ENCODE results near the gene ZNF285.
"Not testable (repeated sequence)": the region's sequence is repeated elsewhere in the genome, so short reads cannot be mapped to it uniquely, and the experiment has no call there.

ZNF285 gene

GRCh38 chr19:44401139-44402115 lies at the start of gene ZNF285:
ZNF285 (minus strand) TSS chr19:44401608; CDS start chr19:44397213, 4,395 bp downstream.
- no peak for DNase-seq

GRCh38 chr19:44447916-44448674 lies 46.7 kb upstream of the ZNF285 start, which contains the start of gene ZNF229:
ZNF229 (minus strand) TSS chr19:44448472; CDS start chr19:44442847, 5,625 bp downstream.
- DNase-seq: peak; percentile 99

GRCh38 chr19:44438441-44438840 lies 37.0 kb upstream of the ZNF285 start:
- no peak for DNase-seq

GRCh38 chr19:44435441-44435840 lies 34.0 kb upstream of the ZNF285 start:
- no peak for DNase-seq

GRCh38 chr19:44430956-44431355 lies 29.5 kb upstream of the ZNF285 start:
- DNase-seq: no peak

GRCh38 chr19:44415553-44415952 lies 14.1 kb upstream of the ZNF285 start:
- DNase-seq: not testable (repeated sequence)

GRCh38 chr19:44389268-44389667 lies 12.1 kb downstream of the ZNF285 start:
- DNase-seq: not testable (repeated sequence)

- no peak for DNase-seq
These were observed 26.6 kb downstream of the ZNF285 start for GRCh38 chr19:44374789-44375188.

- no peak for DNase-seq
These were observed 29.5 kb downstream of the ZNF285 start for GRCh38 chr19:44371815-44372480.

GRCh38 chr19:44367024-44367423 lies 34.4 kb downstream of the ZNF285 start:
- no peak for DNase-seq

- peak; percentile 97 for DNase-seq
These were observed 44.9 kb downstream of the ZNF285 start, which contains the start of gene ZNF112 for GRCh38 chr19:44356383-44357111. ZNF112 (minus strand) TSS chr19:44356680; CDS start chr19:44340539, 16,141 bp downstream.

- no peak for DNase-seq
These were observed 54.9 kb downstream of the ZNF285 start for GRCh38 chr19:44346556-44346955.

GRCh38 chr19:44345959-44346358 lies 55.4 kb downstream of the ZNF285 start:
- no peak for DNase-seq

GRCh38 chr19:44344255-44344654 lies 57.2 kb downstream of the ZNF285 start:
- no peak for DNase-seq

GRCh38 chr19:44341794-44342193 lies 59.6 kb downstream of the ZNF285 start:
- no peak for DNase-seq

- DNase-seq: not testable (repeated sequence)
These were observed 66.8 kb downstream of the ZNF285 start for GRCh38 chr19:44334639-44335038.

All from OCI-M1 (cell line).